Measurements from ENCODE around the gene RRAGD.

The RRAGD gene

GRCh38 chr6:89351671-89352277 is 60.3 kb downstream of the RRAGD start (continued):
- TF ChIP-seq, protein P1, sequence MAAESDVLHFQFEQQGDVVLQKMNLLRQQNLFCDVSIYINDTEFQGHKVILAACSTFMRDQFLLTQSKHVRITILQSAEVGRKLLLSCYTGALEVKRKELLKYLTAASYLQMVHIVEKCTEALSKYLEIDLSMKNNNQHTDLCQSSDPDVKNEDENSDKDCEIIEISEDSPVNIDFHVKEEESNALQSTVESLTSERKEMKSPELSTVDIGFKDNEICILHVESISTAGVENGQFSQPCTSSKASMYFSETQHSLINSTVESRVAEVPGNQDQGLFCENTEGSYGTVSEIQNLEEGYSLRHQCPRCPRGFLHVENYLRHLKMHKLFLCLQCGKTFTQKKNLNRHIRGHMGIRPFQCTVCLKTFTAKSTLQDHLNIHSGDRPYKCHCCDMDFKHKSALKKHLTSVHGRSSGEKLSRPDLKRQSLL (tag by site-specific recombination; IDR thresholded peaks at IDR 0.05), result no peak
- TF ChIP-seq ZSCAN30 (tag by site-specific recombination; IDR thresholded peaks at IDR 0.05), result peak; percentile 36; the same call in 1 of the 2 replicates
- TF ChIP-seq SP7 (tag by site-specific recombination; IDR thresholded peaks at IDR 0.05), result peak; percentile 70; the same call in 1 of the 2 replicates
- TF ChIP-seq FEZF1 (tag by site-specific recombination; IDR thresholded peaks at IDR 0.05), result peak; percentile 36; the same call in 1 of the 2 replicates
- 0 out of 2 replicates have a peak, but pooled peaks have one; percentile 9 for TF ChIP-seq ZNF221 (tag by site-specific recombination; IDR thresholded peaks at IDR 0.05; ENCODE audit: borderline replicate concordance)
- TF ChIP-seq ZEB2 (tag by site-specific recombination; IDR thresholded peaks at IDR 0.05), result 0 out of 2 replicates have a peak, but pooled peaks have one; percentile 67
- TF ChIP-seq ZNF76 (tag by site-specific recombination; IDR thresholded peaks at IDR 0.05; ENCODE audit: borderline replicate concordance, low read depth), result peak; percentile 42; the same call in 1 of the 2 replicates

GRCh38 chr6:89350281-89350966 is 61.6 kb downstream of the RRAGD start:
- TF ChIP-seq ZNF561 (tag by site-specific recombination; IDR thresholded peaks at IDR 0.05; ENCODE audit: borderline replicate concordance), result no peak
- TF ChIP-seq, protein P2, sequence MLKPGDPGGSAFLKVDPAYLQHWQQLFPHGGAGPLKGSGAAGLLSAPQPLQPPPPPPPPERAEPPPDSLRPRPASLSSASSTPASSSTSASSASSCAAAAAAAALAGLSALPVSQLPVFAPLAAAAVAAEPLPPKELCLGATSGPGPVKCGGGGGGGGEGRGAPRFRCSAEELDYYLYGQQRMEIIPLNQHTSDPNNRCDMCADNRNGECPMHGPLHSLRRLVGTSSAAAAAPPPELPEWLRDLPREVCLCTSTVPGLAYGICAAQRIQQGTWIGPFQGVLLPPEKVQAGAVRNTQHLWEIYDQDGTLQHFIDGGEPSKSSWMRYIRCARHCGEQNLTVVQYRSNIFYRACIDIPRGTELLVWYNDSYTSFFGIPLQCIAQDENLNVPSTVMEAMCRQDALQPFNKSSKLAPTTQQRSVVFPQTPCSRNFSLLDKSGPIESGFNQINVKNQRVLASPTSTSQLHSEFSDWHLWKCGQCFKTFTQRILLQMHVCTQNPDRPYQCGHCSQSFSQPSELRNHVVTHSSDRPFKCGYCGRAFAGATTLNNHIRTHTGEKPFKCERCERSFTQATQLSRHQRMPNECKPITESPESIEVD (tag by site-specific recombination; IDR thresholded peaks at IDR 0.05), result 0 out of 2 replicates have a peak, but pooled peaks have one; percentile 18
- ChIA-PET CTCF (interaction anchor here (0.7 to 2.6 kb wide), 8 partner anchors 16 to 368 kb away, joined by 3 to 12 read pairs (median 4); no protein-coding TSS in a partner anchor), POLR2A (interaction anchor here (0.7 to 2.0 kb wide), 10 partner anchors 9 to 387 kb away, joined by 3 to 11 read pairs (median 3); partner anchors contain the start of gene RNGTT)
- H3K36me3 ChIP-seq (ENCODE audit: control insufficient read depth in 2 of 2, insufficient read depth in 1 of 2, low read length in 2 of 2), result no peaks in the 10 kb centered on the region
- H3K27ac ChIP-seq (ENCODE audit: extremely low read depth, low read depth, low read length), result no peak overlapping the region
- H3K4me1 ChIP-seq (ENCODE audit: control insufficient read depth, insufficient read depth, low read length), result peaks cover 16% of the 10 kb centered on the region
- H3K9me3 ChIP-seq (ENCODE audit: control insufficient read depth, insufficient read depth, low read depth, low read length), result no peaks in the 10 kb centered on the region
- H3K4me3 ChIP-seq (ENCODE audit: low read depth, low read length), result peak overlapping the region; percentile 3; the same call in 1 of the 2 replicates

DNA sequence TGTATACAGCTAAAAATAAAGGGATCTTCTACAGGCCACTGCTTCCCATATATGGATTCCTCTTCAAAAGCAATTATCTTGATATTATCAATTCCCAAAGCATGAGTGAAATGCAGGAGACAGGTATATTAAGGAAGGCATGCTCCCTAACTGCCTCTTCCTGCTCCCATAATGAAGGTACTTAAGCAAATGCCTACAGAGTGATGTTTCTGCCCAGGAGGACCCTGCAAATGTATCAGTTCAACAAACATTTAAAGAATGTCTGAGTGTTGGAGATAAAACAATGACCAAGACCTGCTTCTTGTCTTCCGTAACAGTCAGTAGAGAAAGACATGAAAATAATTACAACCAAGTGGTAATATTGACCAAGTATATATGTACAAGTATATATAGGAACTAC is 63.7 kb downstream of the RRAGD start:
- Histone ChIP-seq H3K36me3 (ENCODE audit: control insufficient read depth in 2 of 2, insufficient read depth in 1 of 2, low read length in 2 of 2) (no peaks in the 10 kb centered on the region), H3K9me3 (ENCODE audit: control insufficient read depth, insufficient read depth, low read depth, low read length) (no peaks in the 10 kb centered on the region), H3K4me3 (ENCODE audit: low read depth, low read length) (no peak overlapping the region), H3K4me1 (ENCODE audit: control insufficient read depth, insufficient read depth, low read length) (peaks cover 13% of the 10 kb centered on the region), H3K27ac (ENCODE audit: extremely low read depth, low read depth, low read length) (no peak overlapping the region)
- POLR2A ChIA-PET, result interaction anchor here (0.6 to 4.1 kb wide), 4 partner anchors 25 to 268 kb away, joined by 3 to 16 read pairs (median 6); partner anchors contain the start of gene PNRC1
- CTCF ChIA-PET, result interaction anchor here (0.5 to 2.6 kb wide), 7 partner anchors 15 to 240 kb away, joined by 3 to 12 read pairs (median 4); no protein-coding TSS in a partner anchor
- TF ChIP-seq GLIS2 (tag by site-specific recombination; IDR thresholded peaks at IDR 0.05), result no peak
- TF ChIP-seq ZNF239 (tag by site-specific recombination; IDR thresholded peaks at IDR 0.05), result no peak
- no peak for TF ChIP-seq ZNF404 (tag by site-specific recombination; IDR thresholded peaks at IDR 0.05)
- TF ChIP-seq ZNF112 (tag by site-specific recombination; IDR thresholded peaks at IDR 0.05), result no peak
- no peak for TF ChIP-seq ZNF2 (tag by site-specific recombination; IDR thresholded peaks at IDR 0.05)
- TF ChIP-seq BCL11B (tag by site-specific recombination; IDR thresholded peaks at IDR 0.05; ENCODE audit: low read depth), result no peak
- no peak for TF ChIP-seq ZNF280D (tag by site-specific recombination; IDR thresholded peaks at IDR 0.05)
- no peak for TF ChIP-seq GFI1B (tag by site-specific recombination; IDR thresholded peaks at IDR 0.05)
- no peak for TF ChIP-seq ZNF777 (tag by site-specific recombination; IDR thresholded peaks at IDR 0.05; ENCODE audit: borderline replicate concordance)
- no peak for TF ChIP-seq SALL2 (tag by site-specific recombination; IDR thresholded peaks at IDR 0.05; ENCODE audit: borderline replicate concordance)
- TF ChIP-seq ZNF311 (tag by site-specific recombination; IDR thresholded peaks at IDR 0.05; ENCODE audit: borderline replicate concordance), result no peak
- TF ChIP-seq ZNF707 (tag by site-specific recombination; IDR thresholded peaks at IDR 0.05), result no peak
- no peak for TF ChIP-seq ZBTB20 (tag by site-specific recombination; IDR thresholded peaks at IDR 0.05)
- no peak for TF ChIP-seq ZNF791 (tag by site-specific recombination; IDR thresholded peaks at IDR 0.05)
- TF ChIP-seq ZNF26 (tag by site-specific recombination; IDR thresholded peaks at IDR 0.05), result no peak
- TF ChIP-seq ZNF16 (tag by site-specific recombination; IDR thresholded peaks at IDR 0.05; ENCODE audit: low read depth), result no peak
